Caco-2 (cell line): ENCODE measurements around the gene SMLR1. TPM values are rescaled to one million over a fixed set of nuclear protein-coding genes. Genes with fewer than 3 reads are reported as not detected.

Source experiments
- BruUV-seq: library from RNA; stranded (reverse); fragments of 400-500 nt; replicated peaks from 2 replicates; lab custom pipeline; 2021; lab: Mats Ljungman, UMichigan
- CTCF ChIA-PET: fragments of 300-600 bp; sonication (Branson Sonifier 250); formaldehyde crosslinking; loops from one replicate; lab custom pipeline; 2022; ENCODE audit warnings: antibody characterized with exemption; lab: Charles Lee
- POLR2A ChIA-PET: fragments of 300-600 bp; sonication (Branson Sonifier 250); formaldehyde crosslinking; loops from one replicate; lab custom pipeline; 2022; ENCODE audit warnings: antibody characterized with exemption; lab: Charles Lee
- DNase-seq, 2 experiments: peaks; one replicate each; pipeline versions ENCODE4 v3.0.0 to v3.0.0-alpha.2; 2020 to 2022
- H3K27me3 ChIP-seq: replicated peaks from 2 replicates; pipeline ENCODE4 v1.6.0; 2011; ENCODE audit warnings: low read length; ENCODE audit not compliant: control insufficient read depth, insufficient read depth
- H3K36me3 ChIP-seq: 2 replicates; pipeline ENCODE4 v1.5.1; 2011; ENCODE audit warnings: low read length; ENCODE audit not compliant: control insufficient read depth, insufficient read depth
- H3K4me1 ChIP-seq: fragments of 250-450 bp; sonication (Bioruptor Pico); 2 replicates; pipeline ENCODE4 v1.5.1; 2020; ENCODE audit warnings: mild to moderate bottlenecking
- H3K4me3 ChIP-seq: 2 replicates; pipeline ENCODE4 v1.5.1; 2011; ENCODE audit warnings: low read depth, mild to moderate bottlenecking, control low read depth, low read length
- H3K9me3 ChIP-seq: fragments of 250-450 bp; sonication (Bioruptor Pico); 2 replicates; pipeline ENCODE4 v1.5.1; 2020; ENCODE audit warnings: mild to moderate bottlenecking, moderate library complexity
- H3K27ac Mint-ChIP-seq: one replicate; pipeline ENCODE4 v1.8.0; 2022; ENCODE audit warnings: mixed read lengths; ENCODE audit not compliant: unreplicated experiment
- H3K27me3 Mint-ChIP-seq: one replicate; pipeline ENCODE4 v1.8.0; 2022; ENCODE audit warnings: mixed read lengths; ENCODE audit not compliant: insufficient read depth, unreplicated experiment
- H3K36me3 Mint-ChIP-seq: one replicate; pipeline ENCODE4 v1.8.0; 2022; ENCODE audit warnings: mild to moderate bottlenecking, mixed read lengths; ENCODE audit not compliant: insufficient read depth, unreplicated experiment
- H3K4me1 Mint-ChIP-seq: one replicate; pipeline ENCODE4 v1.8.0; 2022; ENCODE audit warnings: low read depth, mixed read lengths; ENCODE audit not compliant: unreplicated experiment
- H3K4me3 Mint-ChIP-seq: one replicate; pipeline ENCODE4 v1.8.0; 2022; ENCODE audit warnings: mild to moderate bottlenecking, moderate library complexity, mixed read lengths; ENCODE audit not compliant: unreplicated experiment
- H3K9me3 Mint-ChIP-seq: one replicate; pipeline ENCODE4 v1.8.0; 2022; ENCODE audit warnings: mixed read lengths; ENCODE audit not compliant: unreplicated experiment
- intact Hi-C: fragments of 100-400 bp; cut with micrococcal nuclease; formaldehyde crosslinking; loops from one replicate; pipeline ENCODE4 v1.10.0; 2022; ENCODE audit not compliant: unreplicated experiment
- total RNA-seq: library from RNA; stranded (reverse); gene quantifications from 2 replicates; pipeline ENCODE4 v1.2.3, GENCODE V29; 2022
- TF ChIP-seq, protein P1 (sequence below), 2 experiments: fragments of 200-600 bp in 1 of 2; IDR thresholded peaks; 1 replicate in 1 of 2; 2 replicates in 1 of 2; pipeline versions ENCODE4 v1.5.1 to v1.8.0; 2011 to 2022; ENCODE audit warnings: antibody characterized with exemption in 1 of 2, control low read depth in 1 of 2, inconsistent platforms in 1 of 2, low read depth in 1 of 2, low read length in 1 of 2, mild to moderate bottlenecking in 1 of 2, moderate library complexity in 1 of 2; ENCODE audit not compliant: insufficient read depth in 1 of 2, severe bottlenecking in 1 of 2, unreplicated experiment in 1 of 2

The SMLR1 gene
- total RNA-seq, 1 experiment from 2014 or later = 6.9 TPM

DNA sequence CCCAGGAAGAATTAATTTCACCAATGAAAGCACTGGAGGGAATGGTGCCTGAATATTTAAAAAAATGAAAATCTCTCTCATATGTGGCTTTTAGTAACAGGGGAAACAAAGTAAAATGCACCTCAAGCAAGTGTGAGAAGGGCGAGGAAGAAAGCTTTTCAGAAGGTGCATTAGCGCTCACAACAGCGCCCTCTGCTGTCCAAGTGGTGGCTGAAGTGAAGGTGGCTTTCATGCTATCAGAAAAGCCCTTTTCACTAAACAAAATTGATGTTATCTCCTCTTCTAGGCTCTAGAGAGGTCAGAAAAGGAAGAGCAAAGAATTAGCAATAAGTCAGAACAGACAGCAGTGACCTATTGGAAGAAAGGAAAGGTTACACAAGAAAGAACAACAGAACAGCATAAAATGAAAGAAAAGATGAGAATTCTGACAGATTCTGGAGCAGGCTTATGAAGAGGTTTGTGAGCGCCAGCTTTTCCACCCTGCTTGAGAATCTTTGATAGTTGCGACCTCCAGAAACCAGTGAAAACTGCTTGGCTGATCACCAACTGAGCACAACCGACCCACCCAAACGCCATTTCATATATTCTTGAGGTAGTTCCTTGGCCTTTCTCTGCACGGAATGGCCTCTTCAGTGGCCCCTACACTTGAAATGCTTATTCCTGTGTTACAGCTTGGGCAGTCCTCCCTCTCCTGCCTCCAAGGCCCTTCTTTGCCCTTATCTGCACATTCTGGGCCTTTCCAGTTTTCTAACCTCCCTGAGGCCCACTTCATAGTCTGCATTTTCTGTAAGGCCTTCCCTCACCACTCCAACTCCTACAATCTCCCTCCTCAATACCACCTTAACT, 45.3 kb downstream of the SMLR1 start:
- POLR2A ChIA-PET = interaction anchor here (0.6 kb wide), 1 partner anchor 45 kb away, joined by 3 read pairs; the partner anchor contains the start of gene SMLR1
- peak overlapping the region; percentile 11 for H3K27ac Mint-ChIP-seq
- BruUV-seq = no TSS peak

DNA sequence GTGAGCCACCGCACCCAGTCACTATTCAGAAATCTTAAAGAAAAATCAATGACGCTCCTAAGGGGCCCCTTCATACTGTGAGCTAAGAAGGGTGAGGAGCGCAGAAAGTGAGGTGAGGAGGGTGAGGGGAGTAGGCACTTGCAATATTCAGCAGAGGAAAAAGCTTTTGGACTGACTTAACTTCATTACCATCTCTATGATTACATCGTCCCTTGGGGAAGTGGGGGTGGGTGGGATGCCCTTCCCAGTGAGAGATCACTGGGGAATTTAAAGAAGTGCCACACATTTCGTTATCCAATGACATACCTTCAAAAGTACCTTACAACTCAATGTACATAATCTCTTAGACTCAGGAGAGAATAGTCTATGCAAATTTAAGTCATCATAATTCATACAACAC, 46.5 kb downstream of the SMLR1 start:
- H3K9me3 Mint-ChIP-seq = no peaks in the 10 kb centered on the region
- TF ChIP-seq, protein P1, sequence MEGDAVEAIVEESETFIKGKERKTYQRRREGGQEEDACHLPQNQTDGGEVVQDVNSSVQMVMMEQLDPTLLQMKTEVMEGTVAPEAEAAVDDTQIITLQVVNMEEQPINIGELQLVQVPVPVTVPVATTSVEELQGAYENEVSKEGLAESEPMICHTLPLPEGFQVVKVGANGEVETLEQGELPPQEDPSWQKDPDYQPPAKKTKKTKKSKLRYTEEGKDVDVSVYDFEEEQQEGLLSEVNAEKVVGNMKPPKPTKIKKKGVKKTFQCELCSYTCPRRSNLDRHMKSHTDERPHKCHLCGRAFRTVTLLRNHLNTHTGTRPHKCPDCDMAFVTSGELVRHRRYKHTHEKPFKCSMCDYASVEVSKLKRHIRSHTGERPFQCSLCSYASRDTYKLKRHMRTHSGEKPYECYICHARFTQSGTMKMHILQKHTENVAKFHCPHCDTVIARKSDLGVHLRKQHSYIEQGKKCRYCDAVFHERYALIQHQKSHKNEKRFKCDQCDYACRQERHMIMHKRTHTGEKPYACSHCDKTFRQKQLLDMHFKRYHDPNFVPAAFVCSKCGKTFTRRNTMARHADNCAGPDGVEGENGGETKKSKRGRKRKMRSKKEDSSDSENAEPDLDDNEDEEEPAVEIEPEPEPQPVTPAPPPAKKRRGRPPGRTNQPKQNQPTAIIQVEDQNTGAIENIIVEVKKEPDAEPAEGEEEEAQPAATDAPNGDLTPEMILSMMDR (IDR thresholded peaks at IDR 0.05; ENCODE audit: insufficient read depth in 1 of 2, low read depth in 1 of 2, low read length in 1 of 2, severe bottlenecking in 1 of 2, unreplicated experiment in 1 of 2) = no peak
- no TSS peak for BruUV-seq
- H3K27me3 ChIP-seq = no peaks in the 10 kb centered on the region
- H3K9me3 ChIP-seq = peaks cover 3% of the 10 kb centered on the region; the same call in 1 of the 2 replicates
- no peaks in the 10 kb centered on the region for H3K4me1 ChIP-seq
- DNase-seq = no peak
- H3K27ac Mint-ChIP-seq = no peak overlapping the region
- POLR2A ChIA-PET = no interaction called here
- intact Hi-C loops = no loop called here
- peaks cover 10% of the 10 kb centered on the region for H3K4me1 Mint-ChIP-seq
- H3K4me3 ChIP-seq = no peak overlapping the region
- peaks cover 25% of the 10 kb centered on the region for H3K36me3 Mint-ChIP-seq
- CTCF ChIA-PET = no interaction called here
- no peaks in the 10 kb centered on the region for H3K27me3 Mint-ChIP-seq
- H3K4me3 Mint-ChIP-seq = no peak overlapping the region
- no peaks in the 10 kb centered on the region for H3K36me3 ChIP-seq

More for the DNA sequence above, 45.3 kb downstream of the SMLR1 start:
- H3K4me1 ChIP-seq = no peaks in the 10 kb centered on the region
- peaks cover 25% of the 10 kb centered on the region for H3K36me3 Mint-ChIP-seq
- H3K27me3 ChIP-seq = no peaks in the 10 kb centered on the region
- H3K36me3 ChIP-seq = no peaks in the 10 kb centered on the region
- no peak overlapping the region for H3K4me3 Mint-ChIP-seq
- H3K9me3 ChIP-seq = peaks cover 3% of the 10 kb centered on the region; the same call in 1 of the 2 replicates
- TF ChIP-seq, protein P1 (IDR thresholded peaks at IDR 0.05; ENCODE audit: insufficient read depth in 1 of 2, low read depth in 1 of 2, low read length in 1 of 2, severe bottlenecking in 1 of 2, unreplicated experiment in 1 of 2) = peak; percentile 80 to 90
- H3K27me3 Mint-ChIP-seq = no peaks in the 10 kb centered on the region
- peak; percentile 63 to 72 for DNase-seq
- intact Hi-C loops = loop anchor here (1.0 kb wide), 2 partner anchors 9 to 29 kb away; no protein-coding TSS in a partner anchor
- no peak overlapping the region for H3K4me3 ChIP-seq
- no peaks in the 10 kb centered on the region for H3K9me3 Mint-ChIP-seq
- H3K4me1 Mint-ChIP-seq = peaks cover 10% of the 10 kb centered on the region
- CTCF ChIA-PET = interaction anchor here (0.6 to 1.0 kb wide), 3 partner anchors 9 to 85 kb away, joined by 3 to 4 read pairs (median 3); no protein-coding TSS in a partner anchor

DNA sequence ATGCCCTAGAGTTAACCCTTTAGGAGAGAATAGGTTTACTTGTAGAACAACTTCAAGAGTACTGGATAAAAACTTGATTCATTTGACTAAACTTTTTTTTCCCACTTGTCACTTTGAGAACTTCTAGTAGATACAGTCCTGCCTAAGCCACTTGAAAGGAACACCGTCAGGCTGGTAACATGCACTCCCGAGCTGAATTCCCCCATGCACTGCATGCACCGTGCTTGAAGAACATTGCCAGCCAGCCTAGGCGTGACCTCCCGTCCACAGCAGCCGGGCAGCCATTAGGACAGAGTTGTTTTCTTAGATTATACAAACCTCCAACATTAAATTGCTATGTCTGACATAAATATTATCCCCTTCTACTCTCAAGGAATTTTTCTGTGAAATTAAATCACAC, 52.6 kb downstream of the SMLR1 start:
- H3K4me3 ChIP-seq = no peak overlapping the region
- no TSS peak for BruUV-seq
- ChIA-PET CTCF (no interaction called here), POLR2A (no interaction called here)
- TF ChIP-seq, protein P1 (IDR thresholded peaks at IDR 0.05; ENCODE audit: insufficient read depth in 1 of 2, low read depth in 1 of 2, low read length in 1 of 2, severe bottlenecking in 1 of 2, unreplicated experiment in 1 of 2) = no peak
- Mint-ChIP-seq H3K27ac (no peak overlapping the region), H3K4me3 (no peak overlapping the region), H3K4me1 (peaks cover 6% of the 10 kb centered on the region), H3K36me3 (peaks cover 24% of the 10 kb centered on the region), H3K27me3 (no peaks in the 10 kb centered on the region), H3K9me3 (no peaks in the 10 kb centered on the region)
- intact Hi-C loops = loop anchor here (10.0 kb wide), 1 partner anchor 745 kb away; the partner anchor contains the start of gene MED23
- H3K9me3 ChIP-seq = peaks cover 3% of the 10 kb centered on the region; the same call in 1 of the 2 replicates
- no peaks in the 10 kb centered on the region for H3K27me3 ChIP-seq
- DNase-seq = no peak
- no peaks in the 10 kb centered on the region for H3K4me1 ChIP-seq
- no peaks in the 10 kb centered on the region; the same call in 1 of the 2 replicates for H3K36me3 ChIP-seq
